ENCODE data around the gene SAMM50.

Gene SAMM50

DNA sequence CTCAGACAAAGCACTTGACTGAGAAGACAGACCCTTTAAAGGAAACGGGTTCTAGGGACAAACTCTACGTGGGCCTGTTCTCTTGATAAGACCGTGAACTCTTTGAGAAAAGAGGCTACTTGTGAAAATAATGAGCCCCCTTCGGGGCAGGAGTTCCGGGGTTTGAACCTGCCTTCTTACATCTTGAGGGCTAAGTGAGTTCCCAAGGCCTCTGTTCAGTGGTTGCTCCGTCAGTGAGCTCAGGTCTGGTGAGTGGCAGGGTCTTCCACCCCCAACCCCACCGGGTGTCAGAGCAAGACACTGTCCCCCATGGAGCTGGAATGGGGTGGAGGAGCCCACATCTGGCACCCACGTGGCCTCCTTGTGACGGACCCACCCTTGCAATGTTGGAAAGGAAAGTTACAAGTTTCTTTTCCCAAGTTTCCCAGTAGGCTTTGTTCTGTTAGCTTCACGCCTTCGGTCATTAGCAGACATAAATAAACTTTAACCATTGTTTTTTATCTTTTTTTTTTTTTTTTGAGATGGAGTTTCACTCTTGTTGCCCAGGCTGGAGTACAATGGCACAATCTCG lies 6.3 kb upstream of the SAMM50 start:
- no peak for DNase-seq

DNA sequence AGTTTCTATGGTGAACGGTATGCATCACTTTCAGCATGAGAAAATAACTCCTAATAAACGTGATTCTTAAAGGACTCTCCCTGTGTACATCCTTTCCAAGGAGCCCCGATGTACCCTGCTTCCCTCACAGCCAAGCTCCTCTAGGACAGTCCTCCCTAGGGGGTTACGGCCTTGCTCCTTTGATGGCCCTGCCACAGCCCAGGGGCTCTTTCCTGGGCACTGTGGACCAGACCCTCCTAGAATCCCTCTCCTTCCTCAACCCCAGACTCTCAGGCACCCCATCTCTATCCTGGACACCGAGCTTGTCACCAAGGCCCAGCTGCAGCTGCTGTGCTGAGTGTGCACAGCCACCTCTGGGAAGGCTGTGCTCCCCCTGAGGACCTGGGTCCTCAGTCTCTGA lies 3.9 kb upstream of the SAMM50 start:
- no peak for DNase-seq

DNA sequence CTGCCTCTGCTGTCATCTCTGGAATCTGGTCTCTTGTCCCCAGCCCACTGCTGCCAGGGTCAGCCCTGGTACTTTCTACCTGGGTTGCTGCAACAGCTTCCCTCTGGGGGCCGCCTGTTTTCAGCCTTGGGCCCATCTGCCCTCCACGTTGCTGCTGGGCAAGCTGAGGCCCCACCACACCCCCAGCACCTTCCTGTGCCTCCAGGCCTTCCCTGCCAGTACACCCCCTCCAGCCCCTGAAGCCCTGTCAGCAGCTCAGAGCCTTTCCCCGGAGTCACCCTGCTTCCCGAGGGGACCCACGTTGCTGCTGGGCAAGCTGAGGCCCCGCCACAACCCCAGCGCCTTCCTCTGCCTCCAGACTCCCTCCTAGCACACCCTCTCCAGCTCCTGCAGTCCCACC lies 3.3 kb upstream of the SAMM50 start:
- no peak for DNase-seq

DNA sequence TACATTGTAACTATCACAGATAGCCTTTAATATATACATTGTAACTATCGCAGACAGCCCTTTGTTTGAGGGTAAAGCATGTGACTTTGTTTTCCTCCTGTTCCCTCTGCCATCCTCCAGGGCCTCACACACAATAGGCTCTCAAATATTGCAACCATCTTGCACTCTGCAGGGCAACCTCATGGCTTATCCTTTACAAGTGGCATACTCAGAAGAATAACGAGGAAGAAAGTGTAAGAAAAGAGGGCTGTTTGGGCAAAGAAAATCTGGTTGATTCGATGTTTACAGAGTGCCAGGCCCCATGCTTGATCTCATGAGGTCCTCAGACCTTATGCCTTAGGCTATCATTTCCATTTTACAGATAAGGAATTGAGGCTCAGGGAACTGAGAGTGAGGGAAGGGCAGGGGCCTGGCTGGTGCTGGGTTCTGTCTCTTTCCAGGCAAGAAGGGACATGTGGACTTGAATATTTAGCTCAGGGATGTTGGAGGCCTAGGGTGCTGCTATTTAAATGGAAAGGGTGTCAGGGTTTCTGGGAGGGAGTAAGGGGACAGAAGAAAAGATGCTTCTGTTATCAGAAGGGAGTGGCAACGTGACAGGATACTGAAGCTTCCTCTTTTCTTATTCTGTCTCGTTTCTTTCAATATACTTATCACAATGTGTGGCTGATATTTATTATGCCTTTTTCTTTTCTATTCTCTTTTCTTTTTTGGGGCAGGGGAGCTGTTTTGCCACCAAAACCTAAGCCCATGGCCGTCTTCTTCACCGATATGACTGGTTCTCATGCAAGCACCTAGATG lies 1.1 kb upstream of the SAMM50 start:
- DNase-seq = no peak

DNA sequence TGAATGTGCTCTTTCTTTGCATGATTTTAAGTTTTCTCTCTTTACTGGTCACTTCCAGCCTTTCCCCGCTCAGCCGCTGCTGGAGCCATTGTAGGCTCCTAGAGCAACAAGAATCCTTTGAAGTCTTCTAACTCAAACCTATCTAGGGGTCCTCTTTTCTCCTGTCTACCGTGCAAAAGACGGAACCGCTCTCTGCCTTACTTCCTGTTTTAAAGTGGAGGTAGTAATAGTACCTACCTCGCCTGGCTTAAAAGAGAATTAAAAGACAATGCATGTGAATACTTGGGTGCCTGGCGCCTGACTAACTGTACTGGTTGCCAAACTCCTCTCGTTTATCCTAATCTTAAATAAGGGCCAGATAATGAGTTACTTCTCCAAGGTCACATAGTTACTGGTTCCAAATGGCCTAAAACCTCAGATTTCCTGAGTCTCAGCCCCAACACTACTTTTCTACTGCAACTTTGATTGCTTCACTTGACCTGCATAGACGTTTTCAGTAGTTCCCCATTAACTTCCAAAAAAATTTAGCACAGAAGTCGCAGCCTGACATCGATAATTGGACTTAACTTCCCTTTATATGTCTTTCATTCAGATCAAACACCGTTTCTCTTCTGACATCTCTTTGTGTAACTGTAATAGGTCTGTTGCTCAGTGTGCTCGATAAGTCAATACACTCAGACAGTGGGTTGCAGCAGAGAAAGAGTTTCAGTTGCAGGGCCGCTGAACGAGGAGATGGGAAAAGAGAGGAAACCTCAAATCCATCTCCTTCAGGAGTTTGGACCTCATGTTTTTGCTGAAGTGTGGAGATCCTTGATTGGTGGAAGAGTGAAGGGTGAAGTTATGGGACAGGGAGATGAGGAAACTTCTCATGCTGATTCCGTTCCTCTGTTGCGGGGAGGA lies 891 bp downstream of the SAMM50 start:
- DNase-seq = no peak

DNA sequence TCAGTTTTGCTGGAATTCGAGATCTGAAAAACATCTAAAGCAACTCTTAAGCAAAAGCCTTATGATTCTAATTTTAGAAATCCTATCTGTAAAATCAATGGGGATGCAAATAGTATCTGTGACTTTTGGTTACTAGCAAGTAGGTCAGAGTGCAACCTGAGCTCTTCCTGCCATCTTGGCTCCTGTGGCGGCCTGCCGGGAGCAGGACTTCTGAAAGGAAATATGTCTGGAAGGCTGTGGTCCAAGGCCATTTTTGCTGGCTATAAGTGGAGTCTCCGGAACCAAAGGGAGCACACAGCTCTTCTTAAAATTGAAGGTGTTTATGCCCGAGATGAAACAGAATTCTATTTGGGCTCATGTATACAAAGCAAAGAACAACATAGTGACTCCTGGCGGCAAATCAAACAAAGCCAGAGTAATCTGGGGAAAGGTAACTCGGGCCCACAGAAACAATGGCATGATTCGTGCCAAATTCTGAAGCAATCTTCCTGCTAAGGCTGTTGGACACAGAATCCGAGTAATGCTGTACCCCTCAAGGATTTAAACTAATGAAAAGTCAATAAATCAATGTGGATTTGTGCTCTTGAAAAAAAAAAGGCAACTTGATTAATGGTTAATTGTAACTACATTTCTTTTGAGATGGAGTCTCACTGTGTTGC lies 1.7 kb downstream of the SAMM50 start:
- DNase-seq = no peak

DNA sequence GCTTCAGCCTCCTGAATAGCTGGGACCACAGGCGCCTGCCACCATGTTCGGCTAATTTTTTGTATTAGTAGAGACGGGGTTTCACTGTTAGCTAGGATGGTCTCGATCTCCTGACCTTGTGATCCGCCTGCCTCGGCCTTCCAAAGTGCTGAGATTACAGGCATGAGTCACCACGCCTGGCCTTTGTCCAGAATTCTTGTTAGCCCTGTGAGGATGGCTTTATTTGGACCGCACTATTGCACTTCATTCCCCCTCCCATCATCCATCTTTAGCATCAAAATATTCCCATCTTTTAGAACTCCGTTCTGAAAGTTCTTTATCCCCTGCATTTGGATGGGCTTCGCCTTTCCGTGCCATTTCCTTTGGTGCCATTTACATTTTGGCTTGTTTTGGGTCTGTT lies 2.6 kb downstream of the SAMM50 start:
- DNase-seq = no peak

DNA sequence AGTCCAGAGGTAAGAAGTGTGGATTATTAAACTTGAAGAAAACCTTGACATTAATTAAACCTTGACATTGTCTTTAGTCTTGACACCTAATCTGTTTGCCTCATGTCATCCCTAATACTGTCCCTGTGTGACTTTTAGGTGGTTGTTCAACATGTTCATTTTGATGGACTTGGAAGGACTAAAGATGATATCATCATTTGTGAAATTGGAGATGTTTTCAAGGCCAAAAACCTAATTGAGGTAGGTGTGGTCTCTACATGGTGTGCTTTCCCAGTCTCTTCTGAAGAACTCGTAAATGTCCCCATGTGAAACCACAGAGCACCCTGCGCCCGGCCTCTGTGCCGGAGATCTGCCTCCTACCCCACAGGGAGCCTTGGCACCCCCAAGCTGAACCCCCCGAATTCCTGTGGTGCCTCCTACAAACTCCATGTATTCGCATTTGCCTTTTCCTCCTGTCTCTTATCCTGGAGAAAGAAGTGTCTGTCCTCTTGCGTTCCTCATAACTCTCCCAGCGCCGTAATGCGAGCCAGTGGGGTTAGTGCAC lies 9.1 kb downstream of the SAMM50 start:
- no peak for DNase-seq

DNA sequence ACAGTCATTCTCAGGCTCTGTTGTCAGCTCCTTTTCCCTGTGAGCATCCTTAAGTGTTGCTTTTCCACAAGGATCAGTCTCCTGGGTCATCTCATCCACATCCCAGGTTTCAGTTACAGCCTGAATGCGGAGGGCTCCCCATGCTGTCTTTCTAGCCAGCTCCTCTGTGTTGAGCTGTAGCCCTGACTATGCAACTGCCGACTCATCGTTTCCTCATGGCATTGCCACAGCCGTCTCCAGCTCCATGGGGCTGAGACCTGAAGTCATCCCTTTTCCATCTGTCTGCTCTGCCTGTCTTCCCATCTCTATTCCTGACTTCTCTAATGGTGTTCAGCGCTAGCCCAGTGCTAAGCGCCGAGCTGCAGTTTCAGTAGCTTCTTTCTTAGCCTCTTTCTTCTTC lies 11.8 kb downstream of the SAMM50 start:
- DNase-seq = no peak

DNA sequence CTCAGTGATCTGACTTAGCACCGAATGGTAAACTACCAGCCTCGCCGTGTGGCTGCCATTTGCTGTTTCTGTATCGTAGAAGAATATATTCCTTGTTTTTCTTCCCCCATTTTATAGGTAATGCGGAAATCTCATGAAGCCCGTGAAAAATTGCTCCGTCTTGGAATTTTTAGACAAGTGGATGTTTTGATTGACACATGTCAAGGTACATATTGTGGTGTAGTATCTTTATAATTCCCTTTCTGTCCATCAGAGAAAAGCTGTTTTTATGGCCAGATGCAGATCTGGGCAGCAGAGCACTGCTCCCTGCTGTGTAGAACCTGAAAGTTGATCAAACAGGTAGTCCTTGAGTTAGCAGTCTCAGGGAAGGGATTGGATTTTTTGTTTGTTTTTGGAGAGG lies 13.4 kb downstream of the SAMM50 start:
- no peak for DNase-seq

DNA sequence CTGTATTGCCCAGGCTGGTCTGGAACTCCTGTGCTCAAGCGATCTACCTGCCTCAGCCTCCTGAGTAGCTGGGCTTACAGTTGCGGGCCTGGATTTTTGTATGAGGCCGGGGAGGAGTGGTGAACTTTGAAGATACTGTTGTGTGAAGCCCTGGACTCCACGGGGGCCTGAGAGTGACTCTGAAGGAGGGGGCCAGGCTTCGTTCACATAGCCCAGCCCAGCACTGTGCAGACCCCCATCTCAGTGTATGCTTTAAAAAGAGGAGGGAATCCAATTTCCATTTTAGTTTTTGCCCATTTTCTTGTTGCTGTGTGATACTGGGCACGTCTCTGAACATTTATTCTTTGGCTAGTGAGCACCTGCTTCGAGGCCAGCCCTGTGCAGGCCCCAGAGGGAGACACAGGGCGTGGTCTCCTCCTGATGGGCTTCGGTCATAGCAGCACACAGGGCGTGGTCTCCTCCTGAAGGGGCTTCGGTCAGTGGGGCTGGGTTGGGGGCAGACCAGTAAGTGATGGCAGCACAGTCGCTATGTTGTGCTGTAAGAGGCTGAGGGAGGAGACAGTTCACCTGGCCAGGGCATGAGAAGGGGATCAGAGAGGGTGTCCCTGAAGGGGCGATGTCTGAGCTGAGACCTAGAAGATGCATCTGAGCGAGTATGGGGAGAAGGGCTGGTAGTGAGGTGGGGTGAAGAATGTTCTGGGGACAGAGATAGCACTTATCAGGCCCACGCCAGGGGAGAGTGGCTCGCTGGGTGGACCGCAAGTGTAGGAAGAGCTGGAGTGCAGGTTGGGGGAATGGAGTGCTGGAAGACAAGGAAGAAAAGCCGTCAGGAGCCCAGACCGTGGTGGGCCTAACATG lies 14.0 kb downstream of the SAMM50 start:
- no peak for DNase-seq

DNA sequence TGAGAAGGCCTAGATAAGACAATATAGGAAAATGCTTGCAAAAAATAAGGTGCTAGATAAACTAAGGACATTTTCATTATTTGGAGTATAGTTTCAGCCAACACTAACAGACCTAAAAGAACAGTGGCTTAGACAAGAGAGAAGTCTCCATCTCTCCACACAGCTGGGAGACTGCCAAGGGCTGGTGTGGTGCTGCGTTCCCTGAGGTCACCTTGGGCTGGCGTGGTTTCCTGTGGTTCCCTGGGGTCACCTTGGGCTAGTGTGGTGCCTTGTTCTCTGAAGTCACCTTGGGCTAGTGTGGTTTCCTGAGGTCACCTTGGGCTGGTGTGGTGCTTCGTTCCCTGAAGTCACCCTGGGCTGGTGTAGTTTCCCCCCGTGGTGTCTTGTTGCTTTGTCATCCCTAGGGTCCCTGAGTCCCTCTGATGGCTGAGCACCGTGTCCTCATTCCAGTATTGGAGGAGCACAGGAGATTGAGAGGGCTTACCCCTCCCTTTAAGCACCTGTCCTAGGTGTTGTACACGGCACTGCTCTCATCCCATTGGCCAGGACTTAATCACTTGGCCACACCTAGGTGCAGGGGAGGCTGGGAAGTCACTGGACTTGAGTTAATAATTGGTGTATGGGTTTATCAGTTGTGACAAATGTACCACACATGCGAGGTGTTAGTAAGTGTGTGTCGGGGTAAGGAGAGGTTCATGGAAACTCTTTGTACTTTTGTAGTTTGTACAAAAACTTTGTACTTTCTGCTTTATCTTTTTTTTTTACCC lies 14.9 kb downstream of the SAMM50 start:
- DNase-seq = no peak

DNA sequence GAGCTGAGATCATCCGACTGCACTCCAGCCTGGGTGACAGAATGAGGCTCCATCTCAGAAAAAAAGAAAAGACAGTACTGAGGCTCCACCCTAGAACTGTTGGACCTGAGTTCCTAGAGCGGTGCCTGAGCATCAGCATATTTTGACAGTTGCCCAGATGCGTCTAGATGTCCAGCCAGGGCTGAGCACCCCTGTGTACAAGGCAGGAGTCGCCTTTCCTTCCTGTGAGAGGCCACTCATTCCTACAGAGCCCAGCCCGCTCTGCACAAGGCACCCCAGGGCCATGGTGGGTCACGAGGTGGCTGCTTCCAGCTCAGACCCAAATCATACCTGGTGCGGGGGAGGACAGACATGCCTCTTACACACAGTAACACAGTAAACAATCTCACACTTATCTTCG lies 15.9 kb downstream of the SAMM50 start:
- DNase-seq = no peak

DNA sequence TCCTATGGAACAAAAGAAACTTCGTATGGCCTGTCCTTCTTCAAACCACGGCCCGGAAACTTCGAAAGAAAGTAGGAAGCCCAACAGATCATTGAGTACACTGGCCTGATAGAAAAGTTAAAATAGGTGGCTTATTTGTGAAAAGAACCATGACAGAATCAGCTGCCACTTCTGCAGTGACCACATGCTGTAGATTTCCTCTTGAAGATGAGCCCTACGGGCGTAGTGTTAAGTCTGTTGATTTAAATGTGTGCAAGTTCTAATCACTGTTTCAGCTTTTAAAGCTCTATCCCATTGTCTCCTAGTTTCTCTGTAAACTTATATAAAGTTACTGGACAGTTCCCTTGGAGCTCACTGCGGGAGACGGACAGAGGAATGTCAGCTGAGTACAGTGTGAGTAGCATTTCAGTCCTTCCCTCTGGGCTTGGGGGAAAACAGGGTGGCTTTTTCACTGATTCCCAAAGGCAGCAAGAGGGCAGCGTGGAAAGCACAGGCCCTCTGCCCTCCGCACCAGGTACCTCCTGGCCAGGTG lies 17.8 kb downstream of the SAMM50 start:
- DNase-seq = no peak

DNA sequence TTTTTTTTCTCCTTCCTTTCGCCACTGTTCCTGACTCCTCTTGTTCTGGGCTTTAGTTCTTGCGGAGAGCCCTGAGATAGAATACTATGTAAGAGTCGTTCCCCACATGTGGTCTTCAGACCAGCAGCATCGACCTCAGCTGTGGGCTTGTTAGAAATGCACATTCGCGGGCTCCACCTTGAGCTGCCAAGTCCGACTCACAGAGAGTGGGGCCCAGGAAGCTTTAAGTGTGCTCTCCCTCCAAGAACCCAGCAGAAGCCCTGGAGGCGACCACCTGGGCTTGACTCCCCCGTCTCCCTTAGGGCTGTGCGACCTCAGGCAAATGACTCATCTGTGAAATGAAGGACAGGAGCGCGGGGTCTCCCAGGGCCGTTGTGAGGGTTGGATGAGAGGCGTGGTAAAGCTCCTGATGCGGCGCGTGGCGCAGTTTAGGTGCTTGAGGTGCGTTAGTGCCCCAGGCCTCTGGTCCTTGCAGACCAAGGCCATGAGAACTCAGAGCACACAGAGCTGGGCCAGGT lies 18.8 kb downstream of the SAMM50 start:
- DNase-seq = no peak

DNA sequence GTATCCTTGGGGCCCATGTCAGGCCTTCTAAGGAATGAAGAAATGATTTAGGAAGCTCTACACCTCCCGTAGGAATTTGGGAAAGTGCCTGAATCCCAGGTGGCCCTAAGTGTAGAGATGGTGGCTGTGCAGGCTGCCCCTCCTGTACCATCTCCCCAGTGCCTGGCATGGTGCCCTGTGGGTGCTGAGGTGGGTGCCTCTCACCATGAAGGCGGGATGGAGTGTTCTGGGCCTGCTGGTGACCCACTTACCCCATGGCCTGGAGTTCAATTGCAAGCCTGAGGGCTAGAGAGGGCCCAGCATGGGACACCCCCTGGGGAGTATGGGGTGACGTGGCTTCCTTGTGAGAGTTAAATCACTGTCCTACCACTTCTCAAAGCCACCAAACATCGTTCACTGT lies 19.8 kb downstream of the SAMM50 start:
- no peak for DNase-seq

DNA sequence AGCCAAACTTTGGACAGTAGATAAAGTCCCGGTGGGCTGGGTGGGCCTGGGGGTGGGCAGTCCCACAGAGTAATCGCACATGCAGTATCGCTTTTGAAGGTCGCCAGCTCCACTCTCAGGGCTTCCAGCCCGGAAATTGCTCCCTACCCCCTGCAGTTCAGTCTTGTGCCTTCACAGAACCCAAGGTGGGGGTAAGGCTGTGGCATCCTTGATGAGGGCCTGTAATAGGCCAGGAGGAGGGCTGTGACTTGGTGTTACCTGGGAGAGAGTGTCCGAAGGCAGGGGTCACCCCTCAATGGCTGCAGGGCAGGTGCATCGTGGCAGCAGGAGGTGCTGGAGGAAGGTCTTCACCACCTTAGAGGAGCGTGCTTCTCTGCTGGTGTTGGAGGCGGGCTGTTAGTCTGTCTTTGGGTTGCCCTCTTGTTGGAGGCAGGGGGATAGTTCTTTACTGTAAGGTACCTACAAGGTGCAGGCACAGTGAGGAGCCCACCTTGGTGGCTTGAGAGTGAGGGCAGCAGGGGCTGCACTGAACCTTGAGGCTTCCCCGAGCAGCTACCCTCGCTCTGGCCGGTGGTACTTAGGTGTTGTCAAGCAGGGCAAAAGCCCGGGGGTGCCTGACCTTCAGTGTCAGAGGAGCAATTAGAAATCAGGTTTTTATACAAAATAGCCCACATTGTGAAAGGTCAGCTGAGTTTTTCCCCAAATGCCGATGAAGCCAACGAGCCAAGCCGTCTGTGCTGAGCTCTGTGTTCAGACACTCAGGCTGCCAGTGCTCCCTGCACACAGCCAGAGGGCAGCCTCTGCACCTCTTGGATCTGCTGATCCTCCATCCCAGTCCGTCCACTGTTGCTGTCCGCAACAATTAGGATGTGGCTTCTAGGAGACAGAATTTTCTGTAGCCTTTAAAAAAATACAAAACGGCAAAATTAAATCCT lies 21.9 kb downstream of the SAMM50 start:
- DNase-seq = no peak

DNA sequence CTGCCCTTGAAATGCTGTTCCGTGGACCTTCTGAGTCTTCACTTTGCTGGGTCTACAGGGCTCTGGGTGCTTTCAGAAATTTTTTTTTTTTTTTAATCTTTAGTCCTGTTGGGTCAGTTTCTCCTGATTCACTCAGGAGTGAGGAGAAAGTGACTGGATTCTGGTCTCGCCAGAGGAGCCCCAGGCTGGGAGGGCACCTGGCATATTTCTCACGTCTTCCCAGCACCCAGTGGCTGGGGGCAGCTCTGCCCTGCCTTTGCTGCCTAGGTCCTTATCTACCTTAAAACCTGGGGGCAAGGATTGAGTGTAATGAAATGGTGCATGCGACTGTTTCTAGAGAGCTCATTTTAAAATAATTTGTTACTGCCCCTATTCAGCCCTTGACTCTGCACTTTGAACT lies 23.3 kb downstream of the SAMM50 start:
- DNase-seq = no peak

DNA sequence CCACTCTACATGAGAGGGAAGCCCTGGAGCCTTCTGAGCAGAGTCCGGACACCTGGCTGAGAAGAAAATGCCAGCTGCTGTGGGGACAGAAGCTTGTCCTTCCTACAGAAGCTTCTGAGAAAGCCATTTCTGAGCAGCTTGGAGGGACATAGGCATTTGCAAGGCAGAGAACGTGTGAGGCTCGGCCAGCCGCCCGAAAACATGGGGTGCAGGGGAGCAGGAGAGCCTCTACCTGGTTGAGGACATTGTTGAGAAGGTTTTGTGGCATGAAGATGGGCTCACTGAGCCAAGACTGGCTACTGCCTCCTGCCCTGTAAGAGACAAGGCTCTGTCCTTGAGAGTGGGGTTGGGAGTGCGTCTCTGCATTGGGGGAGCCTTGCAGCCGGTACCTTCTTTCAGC lies 25.3 kb downstream of the SAMM50 start:
- no peak for DNase-seq

DNA sequence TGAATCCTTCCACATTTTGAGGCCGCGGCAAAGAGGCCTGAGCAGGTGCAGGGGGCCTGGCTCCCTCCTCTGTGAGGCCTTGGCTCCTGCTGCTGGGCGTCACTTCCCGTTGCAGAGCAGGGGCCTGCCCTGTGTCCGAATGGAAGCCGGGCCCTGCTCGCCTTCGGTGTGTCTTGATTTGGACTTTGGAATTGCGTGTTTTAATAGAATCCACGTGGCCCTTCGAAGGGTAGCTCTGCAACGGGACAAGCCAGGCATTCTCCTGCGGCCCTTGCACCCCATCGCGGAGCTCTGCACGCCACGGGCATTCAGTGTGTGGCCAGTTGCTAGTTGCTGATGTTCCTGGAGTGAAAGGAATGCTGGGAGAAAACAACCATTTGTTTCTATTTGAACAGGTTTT lies 25.8 kb downstream of the SAMM50 start:
- DNase-seq = no peak

Data from NCI-H510A (cell line).